Nephron (organoid): Measurements from ENCODE around the gene TTC17.

Experiments used
- H3K27ac Mint-ChIP-seq, 3 experiments: 2 replicates each; pipeline ENCODE4 v1.8.0; 2020; ENCODE audit warnings: mixed read lengths in 3 of 3, mild to moderate bottlenecking in 2 of 3, moderate library complexity in 1 of 3
- H3K27me3 Mint-ChIP-seq: 2 replicates; pipeline ENCODE4 v1.8.0; 2021; ENCODE audit warnings: low read depth, mild to moderate bottlenecking, moderate library complexity, mixed read lengths
- H3K36me3 Mint-ChIP-seq: 2 replicates; pipeline ENCODE4 v1.8.0; 2020; ENCODE audit warnings: low read depth, mixed read lengths
- H3K4me1 Mint-ChIP-seq: 2 replicates; pipeline ENCODE4 v1.8.0; 2020; ENCODE audit warnings: mixed read lengths
- H3K4me3 Mint-ChIP-seq, 3 experiments: 2 replicates each; pipeline ENCODE4 v1.8.0; 2020; ENCODE audit warnings: mild to moderate bottlenecking in 3 of 3, mixed read lengths in 3 of 3, moderate library complexity in 2 of 3
- H3K9me3 Mint-ChIP-seq: 2 replicates; pipeline ENCODE4 v1.8.0; 2020; ENCODE audit warnings: mixed read lengths
- TF ChIP-seq, protein P1 (sequence below), 3 experiments: fragments of 200-600 bp; sonication (generic); IDR thresholded peaks; one replicate each; pipeline ENCODE4 v1.5.0; 2021; ENCODE audit warnings: antibody characterized with exemption in 3 of 3; ENCODE audit not compliant: unreplicated experiment in 3 of 3

The TTC17 gene

DNA sequence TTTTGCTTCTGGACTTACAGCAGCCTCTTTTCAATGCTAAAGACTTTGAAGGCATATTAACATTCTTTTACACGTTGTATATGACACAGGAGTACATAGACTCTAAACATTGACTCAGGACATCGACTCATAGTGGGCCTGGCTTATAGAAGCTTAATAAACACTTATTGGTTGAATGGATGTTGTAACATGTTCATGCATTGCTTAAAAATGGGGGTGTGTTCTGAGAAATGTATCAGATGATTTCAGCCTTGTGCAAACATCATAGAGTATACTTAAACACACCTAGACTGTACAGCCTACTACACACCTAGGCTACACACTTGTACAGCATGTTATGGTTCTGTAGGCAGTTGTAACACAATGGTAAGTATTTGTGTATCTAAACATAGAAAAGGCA lies 17.9 kb downstream of the TTC17 start:
- H3K27ac Mint-ChIP-seq: peak overlapping the region in 2 of 3 experiments; percentile 32 to 63
- H3K9me3 Mint-ChIP-seq: no peaks in the 10 kb centered on the region
- H3K4me1 Mint-ChIP-seq: peaks cover 11% of the 10 kb centered on the region
- TF ChIP-seq, protein P1, sequence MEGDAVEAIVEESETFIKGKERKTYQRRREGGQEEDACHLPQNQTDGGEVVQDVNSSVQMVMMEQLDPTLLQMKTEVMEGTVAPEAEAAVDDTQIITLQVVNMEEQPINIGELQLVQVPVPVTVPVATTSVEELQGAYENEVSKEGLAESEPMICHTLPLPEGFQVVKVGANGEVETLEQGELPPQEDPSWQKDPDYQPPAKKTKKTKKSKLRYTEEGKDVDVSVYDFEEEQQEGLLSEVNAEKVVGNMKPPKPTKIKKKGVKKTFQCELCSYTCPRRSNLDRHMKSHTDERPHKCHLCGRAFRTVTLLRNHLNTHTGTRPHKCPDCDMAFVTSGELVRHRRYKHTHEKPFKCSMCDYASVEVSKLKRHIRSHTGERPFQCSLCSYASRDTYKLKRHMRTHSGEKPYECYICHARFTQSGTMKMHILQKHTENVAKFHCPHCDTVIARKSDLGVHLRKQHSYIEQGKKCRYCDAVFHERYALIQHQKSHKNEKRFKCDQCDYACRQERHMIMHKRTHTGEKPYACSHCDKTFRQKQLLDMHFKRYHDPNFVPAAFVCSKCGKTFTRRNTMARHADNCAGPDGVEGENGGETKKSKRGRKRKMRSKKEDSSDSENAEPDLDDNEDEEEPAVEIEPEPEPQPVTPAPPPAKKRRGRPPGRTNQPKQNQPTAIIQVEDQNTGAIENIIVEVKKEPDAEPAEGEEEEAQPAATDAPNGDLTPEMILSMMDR (IDR thresholded peaks at IDR 0.05; ENCODE audit: unreplicated experiment in 3 of 3): no peak
- peaks cover 19% of the 10 kb centered on the region for H3K36me3 Mint-ChIP-seq
- no peak overlapping the region for H3K4me3 Mint-ChIP-seq
- no peaks in the 10 kb centered on the region for H3K27me3 Mint-ChIP-seq

DNA sequence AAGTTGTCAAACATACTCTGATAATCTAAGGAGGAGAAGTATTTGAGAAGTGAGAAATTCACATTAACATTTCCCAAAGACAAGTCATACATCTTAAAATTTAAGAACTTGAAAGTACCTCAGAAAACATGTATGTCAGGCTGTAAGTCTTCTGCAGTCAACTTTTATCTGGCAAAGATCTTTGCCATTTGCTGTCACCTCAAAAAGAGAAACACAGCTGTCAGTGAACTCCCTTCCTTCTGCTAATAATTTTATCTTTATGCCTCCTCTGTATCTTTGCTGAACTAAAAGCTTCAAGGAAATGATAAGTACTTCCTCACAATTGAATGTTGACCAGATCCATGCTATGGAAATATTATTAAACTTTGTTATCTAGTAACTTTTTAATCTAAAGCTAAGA lies 18.7 kb downstream of the TTC17 start:
- peaks cover 11% of the 10 kb centered on the region for H3K4me1 Mint-ChIP-seq
- peak overlapping the region in 1 of 3 experiments; percentile 21 for H3K27ac Mint-ChIP-seq
- H3K4me3 Mint-ChIP-seq: no peak overlapping the region
- no peaks in the 10 kb centered on the region for H3K27me3 Mint-ChIP-seq
- peaks cover 23% of the 10 kb centered on the region for H3K36me3 Mint-ChIP-seq
- TF ChIP-seq, protein P1 (IDR thresholded peaks at IDR 0.05; ENCODE audit: unreplicated experiment in 3 of 3): no peak
- no peaks in the 10 kb centered on the region for H3K9me3 Mint-ChIP-seq

DNA sequence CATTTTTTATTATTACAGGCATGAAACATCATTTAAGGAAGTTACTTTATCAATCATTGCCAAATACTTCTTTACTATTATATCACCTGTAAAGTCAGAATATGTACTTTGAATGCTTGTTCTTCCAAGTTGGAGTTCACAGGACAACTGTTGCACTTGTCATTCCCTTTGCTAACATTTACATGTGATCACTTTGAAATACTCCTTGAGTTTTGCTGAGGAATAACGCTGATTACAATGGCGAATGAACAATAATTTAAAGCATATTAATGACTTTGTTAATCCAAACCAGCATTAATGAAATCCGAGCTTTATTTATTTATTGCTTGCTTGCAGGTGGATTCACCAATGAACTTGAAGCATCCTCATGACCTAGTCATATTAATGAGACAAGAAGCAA lies 20.2 kb downstream of the TTC17 start:
- Mint-ChIP-seq H3K9me3 (no peaks in the 10 kb centered on the region), H3K27ac (no peak overlapping the region), H3K4me1 (peaks cover 11% of the 10 kb centered on the region), H3K27me3 (no peaks in the 10 kb centered on the region), H3K4me3 (no peak overlapping the region), H3K36me3 (peaks cover 24% of the 10 kb centered on the region)
- TF ChIP-seq, protein P1 (IDR thresholded peaks at IDR 0.05; ENCODE audit: unreplicated experiment in 3 of 3): no peak

DNA sequence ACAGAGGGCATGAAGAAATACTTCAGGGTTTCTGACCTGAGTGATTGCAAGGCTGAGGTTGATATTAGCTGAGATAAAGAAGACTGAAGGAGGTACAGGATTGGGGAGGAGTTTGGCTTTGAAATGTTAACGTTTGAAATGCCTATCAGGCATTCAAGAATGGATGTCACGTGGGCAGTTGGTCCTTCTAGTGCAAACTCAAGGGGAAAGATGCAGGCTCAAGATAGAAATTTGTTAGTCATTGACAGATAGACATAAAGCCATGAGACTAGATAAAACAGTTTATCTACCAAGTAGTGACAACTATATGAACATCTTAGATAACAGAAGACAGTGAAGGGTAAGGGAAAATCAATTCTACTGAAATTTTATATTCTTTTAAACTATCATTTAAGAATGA lies 23.1 kb downstream of the TTC17 start:
- H3K4me1 Mint-ChIP-seq: peaks cover 11% of the 10 kb centered on the region
- no peak overlapping the region for H3K4me3 Mint-ChIP-seq
- H3K36me3 Mint-ChIP-seq: peaks cover 29% of the 10 kb centered on the region
- TF ChIP-seq, protein P1 (IDR thresholded peaks at IDR 0.05; ENCODE audit: unreplicated experiment in 3 of 3): no peak
- no peaks in the 10 kb centered on the region for H3K27me3 Mint-ChIP-seq
- H3K27ac Mint-ChIP-seq: no peak overlapping the region
- H3K9me3 Mint-ChIP-seq: no peaks in the 10 kb centered on the region

DNA sequence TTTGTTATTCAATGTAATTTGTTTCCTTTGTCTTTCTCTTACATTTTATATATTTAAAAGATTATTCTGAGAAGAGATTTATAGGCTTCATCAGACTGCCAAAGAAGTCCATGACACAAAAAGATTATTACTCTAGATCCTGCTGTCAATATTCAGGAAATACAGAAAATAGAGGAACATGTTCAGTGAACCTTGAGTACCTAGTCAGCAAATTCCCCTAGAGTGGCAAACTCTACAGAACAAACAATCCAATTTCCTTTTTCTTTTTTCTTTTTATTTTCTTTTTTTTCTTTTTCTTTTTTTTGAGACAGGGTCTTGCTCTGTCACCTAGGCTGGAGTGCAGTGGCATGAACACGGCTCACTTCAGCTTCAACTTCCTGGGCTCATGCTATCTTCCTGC lies 23.9 kb downstream of the TTC17 start:
- Mint-ChIP-seq H3K4me3 (no peak overlapping the region), H3K9me3 (no peaks in the 10 kb centered on the region), H3K36me3 (peaks cover 30% of the 10 kb centered on the region), H3K4me1 (peaks cover 6% of the 10 kb centered on the region), H3K27ac (peak overlapping the region in 1 of 3 experiments; percentile 38), H3K27me3 (no peaks in the 10 kb centered on the region)
- TF ChIP-seq, protein P1 (IDR thresholded peaks at IDR 0.05; ENCODE audit: unreplicated experiment in 3 of 3): no peak

DNA sequence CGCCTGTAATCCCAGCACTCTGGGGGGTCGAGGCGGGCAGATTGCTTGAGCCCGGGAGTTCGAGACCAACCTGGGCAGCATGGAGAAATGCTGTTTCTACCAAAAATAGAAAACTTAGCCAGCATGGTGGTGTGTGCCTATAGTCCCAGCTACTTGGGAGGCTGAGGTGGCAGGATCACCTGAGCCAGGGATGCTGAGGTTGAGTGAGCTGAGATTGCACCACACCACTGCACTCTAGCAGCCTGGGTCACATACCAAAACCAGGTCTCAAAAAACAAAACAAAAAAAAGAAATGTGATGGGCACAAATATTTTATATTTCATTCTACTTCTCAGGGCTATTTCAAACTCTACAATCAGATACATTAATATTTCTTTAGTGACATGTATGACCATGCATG lies 25.7 kb downstream of the TTC17 start:
- H3K9me3 Mint-ChIP-seq: no peaks in the 10 kb centered on the region
- H3K4me3 Mint-ChIP-seq: no peak overlapping the region
- TF ChIP-seq, protein P1 (IDR thresholded peaks at IDR 0.05; ENCODE audit: unreplicated experiment in 3 of 3): no peak
- H3K36me3 Mint-ChIP-seq: peaks cover 37% of the 10 kb centered on the region
- no peak overlapping the region for H3K27ac Mint-ChIP-seq
- H3K4me1 Mint-ChIP-seq: no peaks in the 10 kb centered on the region
- no peaks in the 10 kb centered on the region for H3K27me3 Mint-ChIP-seq
